ENCODE data around the gene CD53. TPM values are rescaled to one million over a fixed set of nuclear protein-coding genes. Genes with fewer than 3 reads are reported as not detected.

Gene CD53
- total RNA-seq, 6 donors from 2014 or later = 80.7 to 181 (median 129) TPM

GRCh38 chr1:110945626-110946025 is 72.7 kb downstream of the CD53 start:
- H3K9me3 ChIP-seq = no peaks in the 10 kb centered on the region
- H3K4me1 ChIP-seq = no peaks in the 10 kb centered on the region
- ATAC-seq (ENCODE audit: low FRiP score in 2 of 2) = no peak
- H3K36me3 ChIP-seq = peaks cover 0 to 36% (median 14%) of the 10 kb centered on the region in 4 donors
- no peak overlapping the region for H3K27ac ChIP-seq
- no peak overlapping the region for H3K4me3 ChIP-seq
- TF ChIP-seq CTCF (IDR thresholded peaks at IDR 0.05) (no peak), EP300 (IDR thresholded peaks at IDR 0.05) (no peak), POLR2AphosphoS5 (IDR thresholded peaks at IDR 0.05) (no peak), POLR2A (IDR thresholded peaks at IDR 0.05) (no peak)
- WGBS, 2 donors = 95 to 98% methylated on average over 2 of the region's 2 CpGs
- H3K27me3 ChIP-seq = no peaks in the 10 kb centered on the region
- no peak for DNase-seq

- Histone ChIP-seq H3K36me3 (peaks cover 0 to 54% (median 18%) of the 10 kb centered on the region in 4 donors), H3K4me3 (no peak overlapping the region), H3K4me1 (no peaks in the 10 kb centered on the region), H3K27me3 (no peaks in the 10 kb centered on the region), H3K9me3 (no peaks in the 10 kb centered on the region), H3K27ac (no peak overlapping the region)
- ATAC-seq (ENCODE audit: low FRiP score in 2 of 2) = no peak
- WGBS, 2 donors = 86 to 92% methylated on average over 10 of the region's 10 CpGs
- TF ChIP-seq CTCF (IDR thresholded peaks at IDR 0.05) = no peak
- DNase-seq = no peak
Observed at GRCh38 chr1:110948038-110948810, 75.3 kb downstream of the CD53 start.

Other genes starting within 250 kb of the CD53 start
- 10 to 100 TPM; 12.6 to 25.1 (median 19.7) TPM for gene KCNA3, start 198.2 kb upstream of the CD53 start, total RNA-seq
- gene LRIF1, start 90.8 kb downstream of the CD53 start, total RNA-seq = 10 to 100 TPM in 2 of 6 donors, 1 to 10 TPM in 4; 2.6 to 15.3 (median 7.2) TPM